Occipital lobe (tissue), 2 donors: Measurements from ENCODE around the gene TSC2. TPM values are rescaled to one million over a fixed set of nuclear protein-coding genes. Genes with fewer than 3 reads are reported as not detected.
A peak's percentile ranks its signal among the peaks of the same experiment; 100 is the strongest.

ENCODE experiments used
- DNase-seq: peaks from one replicate; lab custom pipeline; 2025; lab: John Stamatoyannopoulos, UW
- total RNA-seq: library from RNA; depleted of rRNA; stranded (reverse); fragments of >200 nt; gene quantifications from one replicate; pipeline ENCODE4 v1.2.3, GENCODE V29; 2014

The TSC2 gene
- total RNA-seq, 1 donor from 2014 or later = 47.3 TPM

DNA sequence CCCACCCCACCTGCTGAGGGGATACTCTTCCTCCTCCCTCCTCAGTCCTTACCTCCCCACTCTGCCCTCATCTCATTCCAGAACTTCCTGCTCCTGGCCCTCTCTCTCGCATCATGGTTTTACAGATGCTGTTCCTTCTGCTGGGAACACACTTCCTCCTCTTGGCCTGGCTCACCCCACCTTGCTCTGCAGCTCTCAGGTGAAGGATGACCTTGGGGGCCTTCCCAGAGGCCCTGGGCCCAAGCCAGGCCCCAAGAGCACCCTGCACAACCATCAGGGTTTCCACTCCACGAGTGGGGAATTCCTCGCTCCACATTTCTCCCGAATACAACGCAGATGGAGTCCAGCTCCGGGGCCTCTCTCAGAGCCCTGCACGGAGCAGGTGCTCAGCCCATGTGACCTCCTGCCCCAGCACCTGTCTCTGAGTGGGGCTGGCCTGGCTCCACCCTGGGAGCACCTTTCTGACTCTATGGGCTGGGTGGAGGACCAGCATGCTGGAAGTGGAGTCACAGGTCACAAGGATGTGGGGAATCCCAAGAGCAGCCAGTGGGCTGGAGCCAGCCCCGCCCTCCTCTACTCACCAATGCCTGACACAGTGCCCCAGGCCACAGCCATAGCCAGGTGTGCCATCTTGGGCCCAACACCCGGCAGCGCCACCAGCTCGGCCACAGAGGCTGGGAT, 4.7 kb upstream of the TSC2 start:
- no peak for DNase-seq

DNA sequence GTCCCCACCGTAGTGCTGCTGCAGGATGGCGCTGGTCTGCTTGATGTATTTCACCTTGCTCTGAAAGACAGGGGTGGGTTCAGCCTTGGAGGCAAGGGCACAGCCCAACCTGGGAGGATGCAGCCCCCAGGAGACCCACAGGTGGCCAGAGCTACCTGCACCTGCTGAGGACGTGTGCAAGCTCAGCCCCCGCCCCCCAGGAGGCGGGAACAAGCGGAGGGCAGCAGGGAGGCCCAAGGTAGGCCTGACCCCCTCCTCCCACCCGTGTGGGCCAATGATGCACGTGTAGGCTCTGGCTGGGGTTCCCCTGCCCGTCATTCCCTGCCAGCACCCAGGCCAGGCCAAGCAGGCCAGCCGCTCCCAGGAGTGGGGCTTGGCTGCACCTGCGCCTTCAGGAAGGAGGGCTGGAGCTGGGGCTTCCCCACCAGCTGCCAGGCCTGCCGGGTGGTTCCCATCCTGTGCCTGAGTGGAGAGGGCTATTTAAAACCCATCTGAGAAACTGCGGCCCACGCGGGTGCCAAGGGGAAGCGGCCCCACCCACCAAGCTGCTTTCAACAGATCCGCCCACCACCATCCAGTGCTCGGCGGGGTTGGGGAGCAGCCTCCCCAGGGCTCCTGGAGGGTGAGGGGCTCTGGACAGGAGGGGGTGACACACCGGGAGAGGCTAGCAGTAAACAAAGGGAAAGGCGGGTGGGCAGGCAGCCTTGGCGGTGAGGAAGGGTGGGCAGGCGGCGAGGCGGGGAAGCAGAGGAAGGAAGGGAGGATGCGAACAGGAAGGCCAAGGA, 3.9 kb upstream of the TSC2 start:
- DNase-seq = peak; percentile 60

- no peak for DNase-seq
These were observed 3.2 kb upstream of the TSC2 start for GRCh38 chr16:2044541-2044940.

DNA sequence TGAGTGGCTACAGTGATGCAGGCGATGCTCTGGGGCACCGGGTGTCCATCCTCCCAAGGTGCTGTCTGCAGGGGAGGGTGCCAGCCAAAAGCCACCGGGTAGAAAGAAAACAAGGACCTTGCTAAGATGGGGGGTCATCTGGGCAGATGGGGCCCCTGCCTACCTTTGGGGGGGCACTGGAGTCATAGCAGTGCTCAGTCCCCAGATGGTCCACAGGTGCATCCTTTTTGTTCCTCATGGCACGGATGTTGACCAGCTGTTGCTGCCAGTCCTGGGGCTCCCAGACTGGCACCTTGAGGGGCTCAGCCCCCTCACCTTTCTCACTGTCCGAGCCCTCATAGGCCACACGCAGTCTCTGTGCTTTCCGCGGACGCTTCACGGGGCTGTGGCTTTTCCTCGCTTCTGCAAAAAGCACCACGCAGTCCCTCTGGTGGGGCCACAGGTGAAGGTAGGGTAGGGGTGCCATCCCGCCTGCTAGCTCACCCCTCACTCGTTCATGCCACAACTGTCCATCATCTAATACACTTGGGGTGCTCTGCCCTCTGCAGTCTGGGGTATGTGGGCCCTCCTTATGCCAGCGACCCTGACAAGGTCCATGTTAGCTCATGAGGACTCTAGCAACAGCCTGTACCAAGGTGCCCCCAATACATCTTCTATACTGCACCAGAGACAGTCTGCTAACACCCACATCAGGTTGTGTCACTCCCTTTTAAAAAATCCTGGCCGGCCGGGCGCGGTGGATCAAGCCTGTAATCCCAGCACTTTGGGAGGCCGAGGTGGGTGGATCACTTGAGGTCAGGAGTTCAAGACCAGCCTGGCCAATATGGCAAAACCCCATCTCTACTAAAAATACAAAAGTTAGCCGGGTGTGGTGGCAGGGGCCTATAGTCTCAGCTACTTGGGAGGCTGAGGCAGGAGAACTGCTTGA, 1.6 kb upstream of the TSC2 start:
- no peak for DNase-seq

DNA sequence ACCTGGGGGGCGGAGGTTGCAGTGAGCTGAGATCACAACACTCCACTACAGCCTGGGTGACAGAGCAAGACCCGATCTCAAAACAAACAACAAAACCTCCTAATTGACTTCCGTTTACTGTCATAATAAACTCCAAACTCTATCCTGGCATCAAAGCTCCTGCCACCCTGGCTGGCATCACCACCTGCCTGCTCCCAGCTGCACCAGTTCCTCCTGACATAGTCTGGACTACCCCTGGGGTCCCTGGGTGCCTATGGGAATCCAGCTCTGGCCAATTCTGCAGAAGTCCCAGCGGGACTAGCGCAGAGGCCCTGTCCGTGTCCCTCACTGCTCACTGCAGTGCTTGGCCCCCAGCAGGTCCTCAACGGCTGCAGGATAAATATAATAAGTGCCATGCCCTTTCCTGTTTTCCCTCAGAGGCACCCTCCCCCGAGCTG, 874 bp upstream of the TSC2 start:
- DNase-seq = no peak

DNA sequence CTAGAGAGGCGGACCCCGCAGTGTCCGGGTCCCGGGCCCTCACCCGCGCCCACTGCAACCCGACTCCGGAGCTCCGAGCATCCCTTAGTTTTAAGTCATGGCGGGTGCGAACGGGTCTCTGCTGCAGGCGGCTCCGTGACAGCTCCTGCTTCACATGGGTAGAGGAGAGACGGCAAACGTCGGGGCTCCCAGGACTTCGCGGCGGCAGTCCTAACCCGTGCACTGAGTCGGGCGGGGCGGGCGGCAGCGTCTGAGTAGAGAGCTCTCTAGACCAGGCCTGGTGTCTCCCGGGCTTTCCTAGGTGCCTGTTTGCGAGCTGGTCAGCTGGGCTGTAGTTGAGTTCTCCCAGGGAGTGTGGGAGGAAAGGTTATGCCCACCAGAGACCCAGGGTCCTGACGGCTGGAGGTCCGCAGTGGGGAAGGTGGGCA, 345 bp downstream of the TSC2 start:
- no peak for DNase-seq

GRCh38 chr16:2053211-2053610, 5.4 kb downstream of the TSC2 start:
- DNase-seq = no peak

DNA sequence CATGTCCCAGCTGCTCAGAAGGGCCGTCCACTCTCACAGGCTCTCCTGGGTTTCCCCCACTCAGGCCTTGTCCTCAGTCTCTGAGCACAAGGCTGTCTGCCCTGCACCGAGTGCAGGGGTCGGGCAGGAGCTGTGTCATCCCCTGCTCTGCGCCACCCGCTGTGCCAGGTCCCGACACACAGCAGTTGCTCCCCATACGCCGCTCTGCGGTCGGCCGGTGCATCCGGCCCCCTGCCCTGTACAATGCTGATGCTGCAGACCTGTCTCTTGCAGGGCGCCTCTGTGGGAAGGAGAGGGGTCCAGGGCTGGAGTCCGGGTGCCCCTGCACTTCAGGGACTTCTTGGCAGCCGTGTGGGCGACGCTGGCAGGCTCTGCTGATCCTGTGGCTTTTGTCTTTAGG, 6.1 kb downstream of the TSC2 start:
- DNase-seq = no peak

DNA sequence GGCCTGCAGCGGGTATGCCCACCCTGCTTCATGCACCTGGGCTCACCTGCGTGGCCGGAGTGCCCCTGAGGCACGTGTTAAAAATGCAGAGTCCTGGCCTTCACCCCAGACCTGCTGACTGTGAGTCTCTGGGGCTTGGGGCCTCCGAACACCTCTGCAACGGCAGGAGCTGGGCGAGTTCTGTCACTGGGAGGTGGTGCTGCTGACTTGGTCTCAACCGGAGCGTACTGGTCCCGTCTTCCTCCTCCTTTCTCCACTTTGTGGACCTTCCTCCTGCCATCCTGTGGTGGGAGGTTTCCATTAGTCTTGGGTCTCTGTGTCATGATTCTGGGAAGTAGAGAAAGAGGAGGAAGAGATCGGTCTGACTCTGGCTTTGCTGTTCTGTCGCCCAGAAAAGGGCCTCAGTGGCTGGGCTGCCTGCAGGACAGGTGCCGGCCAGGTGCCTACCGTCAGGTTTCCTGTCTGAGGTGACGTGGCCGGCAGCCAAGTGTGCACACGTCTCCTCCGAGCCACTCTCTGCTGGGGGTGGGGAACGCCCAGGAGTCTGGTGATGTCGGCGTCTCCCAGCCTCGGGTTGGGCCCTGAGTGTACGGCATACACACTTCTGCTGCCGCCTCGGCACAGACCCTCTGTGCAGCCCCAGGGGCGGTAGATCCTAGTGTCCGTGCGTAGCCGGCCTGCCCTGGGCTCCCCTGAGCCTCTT, 6.9 kb downstream of the TSC2 start:
- DNase-seq = no peak

GRCh38 chr16:2056077-2056476, 8.3 kb downstream of the TSC2 start:
- DNase-seq = no peak

DNA sequence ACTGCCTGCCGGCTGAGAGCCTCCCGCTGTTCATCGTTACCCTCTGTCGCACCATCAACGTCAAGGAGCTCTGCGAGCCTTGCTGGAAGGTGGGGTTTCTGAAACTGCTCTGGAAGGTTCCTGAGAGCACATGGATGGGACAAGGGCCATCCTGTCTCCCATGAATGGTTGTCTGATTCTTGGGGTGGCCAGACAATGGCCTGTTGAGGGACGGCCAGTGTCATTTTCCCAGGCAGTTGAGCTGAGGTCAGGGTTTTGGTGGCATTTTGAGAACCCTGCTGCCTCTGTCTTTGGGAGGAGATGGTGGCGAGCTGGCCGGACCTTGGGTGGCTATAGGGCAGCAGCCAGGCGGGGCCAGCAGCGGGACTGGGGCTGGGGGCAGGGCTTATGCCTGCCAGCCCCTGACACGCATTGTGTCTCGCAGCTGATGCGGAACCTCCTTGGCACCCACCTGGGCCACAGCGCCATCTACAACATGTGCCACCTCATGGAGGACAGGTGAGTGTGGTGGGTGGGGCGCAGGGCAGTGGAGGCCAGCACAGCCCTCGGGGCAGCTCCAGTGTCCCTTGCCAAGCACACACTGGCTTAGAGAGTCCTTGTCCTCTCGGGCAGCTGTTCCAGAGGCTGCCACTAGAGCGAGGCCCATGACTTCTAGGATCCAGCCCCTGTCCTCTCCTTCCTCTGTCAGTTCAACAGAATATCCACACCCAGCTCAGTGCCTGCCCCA, 9.1 kb downstream of the TSC2 start:
- no peak for DNase-seq

- no peak for DNase-seq
These were observed 9.7 kb downstream of the TSC2 start for GRCh38 chr16:2057438-2057837.

- DNase-seq = no peak
These were observed 10.6 kb downstream of the TSC2 start for GRCh38 chr16:2058420-2058819.

- no peak for DNase-seq
These were observed 11.1 kb downstream of the TSC2 start for GRCh38 chr16:2058872-2059271.

DNA sequence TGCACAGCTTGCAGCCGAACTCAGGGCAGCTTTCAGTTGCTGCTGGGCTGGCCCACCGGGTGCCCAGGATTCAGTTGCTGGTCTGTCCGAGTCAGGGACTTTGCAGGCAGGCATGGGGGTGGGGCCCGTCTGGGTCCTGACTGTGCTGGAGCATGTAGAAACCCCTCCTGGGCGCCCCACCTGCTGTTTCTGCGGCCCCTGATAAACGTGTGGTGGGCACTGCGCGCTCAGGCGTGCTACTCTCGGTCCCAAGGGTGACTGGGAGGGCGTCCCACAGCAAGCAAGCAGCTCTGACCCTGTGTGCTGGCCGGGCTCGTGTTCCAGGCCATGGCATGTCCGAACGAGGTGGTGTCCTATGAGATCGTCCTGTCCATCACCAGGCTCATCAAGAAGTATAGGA, 12.6 kb downstream of the TSC2 start:
- DNase-seq = no peak

DNA sequence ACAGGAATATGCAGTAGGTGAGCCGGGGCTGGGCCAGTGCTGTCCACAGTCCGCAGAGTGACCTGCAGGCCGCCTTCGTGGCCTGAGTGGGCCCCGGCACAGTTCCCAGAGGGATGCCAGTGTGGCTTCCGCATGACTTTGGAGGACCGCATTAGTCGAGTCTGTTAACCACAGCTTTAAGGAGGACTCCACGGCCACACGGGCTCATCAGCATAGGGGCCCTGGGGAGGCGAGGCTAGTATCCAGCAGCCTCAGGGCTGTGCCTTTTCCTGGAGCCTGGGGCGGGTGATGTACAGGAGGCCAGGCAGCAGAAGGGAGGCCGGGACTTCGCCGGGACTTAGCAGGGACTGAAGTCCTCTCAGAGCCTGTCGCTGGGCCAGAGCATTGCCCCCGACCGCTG, 13.2 kb downstream of the TSC2 start:
- no peak for DNase-seq

GRCh38 chr16:2061526-2061925, 13.7 kb downstream of the TSC2 start:
- no peak for DNase-seq

GRCh38 chr16:2062801-2063200, 15.0 kb downstream of the TSC2 start:
- no peak for DNase-seq

- DNase-seq = no peak
These were observed 16.1 kb downstream of the TSC2 start for GRCh38 chr16:2063861-2064260.

DNA sequence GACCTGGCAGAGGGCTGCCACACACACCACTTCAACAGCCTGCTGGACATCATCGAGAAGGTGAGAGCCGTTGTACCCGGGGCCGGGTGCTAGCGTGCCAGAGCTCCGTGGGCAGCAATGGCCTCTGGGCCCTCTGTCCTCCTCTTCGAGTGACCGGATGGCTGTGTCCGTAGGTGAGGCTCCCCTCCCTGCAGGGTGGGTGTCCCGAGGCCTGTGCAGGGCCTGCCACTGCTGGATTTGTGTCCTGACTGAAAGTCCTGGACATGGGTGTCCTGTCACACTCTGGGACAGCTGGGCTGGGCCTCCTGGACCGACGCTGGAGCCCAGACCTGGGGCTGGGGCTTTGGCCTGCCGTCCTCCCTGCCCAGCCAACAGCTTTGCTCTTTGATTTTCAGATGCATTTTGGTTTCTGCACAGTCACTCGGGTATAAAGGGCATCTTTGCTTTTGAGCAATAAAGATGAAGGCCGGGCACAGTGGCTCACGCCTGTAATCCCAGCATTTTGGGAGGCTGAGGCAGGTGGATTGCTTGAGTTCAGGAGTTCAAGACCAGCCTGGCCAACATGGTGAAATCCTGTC, 16.7 kb downstream of the TSC2 start:
- DNase-seq = no peak
